ENCODE measurements around the gene NEURL4. TPM values are rescaled to one million over a fixed set of nuclear protein-coding genes. Genes with fewer than 3 reads are reported as not detected.

The NEURL4 gene
- total and polyA plus RNA-seq, 8 donors = 6.9 to 84.0 (median 24.8) TPM

- Histone ChIP-seq H3K27ac (peak overlapping the region in 4 of 5 donors; percentile 6 to 99 (median 65)), H3K27me3 (no peaks in the 10 kb centered on the region), H3K4me1 (peaks cover 37 to 63% (median 60%) of the 10 kb centered on the region in 4 donors), H3K4me3 (no peak overlapping the region), H3K36me3 (no peaks in the 10 kb centered on the region), H3K9me3 (no peaks in the 10 kb centered on the region)
- DNase-seq = peak in 1 of 2 donors; percentile 71
- intact Hi-C loops (cut with DNase I; ENCODE audit: low total_unique reads) = no loop called here
- WGBS, 5 donors = 56 to 68% (median 62%) methylated on average over 9 of the region's 9 CpGs
- TF ChIP-seq POLR2AphosphoS5 (IDR thresholded peaks at IDR 0.05) (no peak), POLR2A (IDR thresholded peaks at IDR 0.05) (no peak), EP300 (IDR thresholded peaks at IDR 0.05) (no peak)
- TF ChIP-seq, protein P1, sequence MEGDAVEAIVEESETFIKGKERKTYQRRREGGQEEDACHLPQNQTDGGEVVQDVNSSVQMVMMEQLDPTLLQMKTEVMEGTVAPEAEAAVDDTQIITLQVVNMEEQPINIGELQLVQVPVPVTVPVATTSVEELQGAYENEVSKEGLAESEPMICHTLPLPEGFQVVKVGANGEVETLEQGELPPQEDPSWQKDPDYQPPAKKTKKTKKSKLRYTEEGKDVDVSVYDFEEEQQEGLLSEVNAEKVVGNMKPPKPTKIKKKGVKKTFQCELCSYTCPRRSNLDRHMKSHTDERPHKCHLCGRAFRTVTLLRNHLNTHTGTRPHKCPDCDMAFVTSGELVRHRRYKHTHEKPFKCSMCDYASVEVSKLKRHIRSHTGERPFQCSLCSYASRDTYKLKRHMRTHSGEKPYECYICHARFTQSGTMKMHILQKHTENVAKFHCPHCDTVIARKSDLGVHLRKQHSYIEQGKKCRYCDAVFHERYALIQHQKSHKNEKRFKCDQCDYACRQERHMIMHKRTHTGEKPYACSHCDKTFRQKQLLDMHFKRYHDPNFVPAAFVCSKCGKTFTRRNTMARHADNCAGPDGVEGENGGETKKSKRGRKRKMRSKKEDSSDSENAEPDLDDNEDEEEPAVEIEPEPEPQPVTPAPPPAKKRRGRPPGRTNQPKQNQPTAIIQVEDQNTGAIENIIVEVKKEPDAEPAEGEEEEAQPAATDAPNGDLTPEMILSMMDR (IDR thresholded peaks at IDR 0.05) = no peak
Observed at GRCh38 chr17:7354262-7354843, 25.2 kb upstream of the NEURL4 start.

DNA sequence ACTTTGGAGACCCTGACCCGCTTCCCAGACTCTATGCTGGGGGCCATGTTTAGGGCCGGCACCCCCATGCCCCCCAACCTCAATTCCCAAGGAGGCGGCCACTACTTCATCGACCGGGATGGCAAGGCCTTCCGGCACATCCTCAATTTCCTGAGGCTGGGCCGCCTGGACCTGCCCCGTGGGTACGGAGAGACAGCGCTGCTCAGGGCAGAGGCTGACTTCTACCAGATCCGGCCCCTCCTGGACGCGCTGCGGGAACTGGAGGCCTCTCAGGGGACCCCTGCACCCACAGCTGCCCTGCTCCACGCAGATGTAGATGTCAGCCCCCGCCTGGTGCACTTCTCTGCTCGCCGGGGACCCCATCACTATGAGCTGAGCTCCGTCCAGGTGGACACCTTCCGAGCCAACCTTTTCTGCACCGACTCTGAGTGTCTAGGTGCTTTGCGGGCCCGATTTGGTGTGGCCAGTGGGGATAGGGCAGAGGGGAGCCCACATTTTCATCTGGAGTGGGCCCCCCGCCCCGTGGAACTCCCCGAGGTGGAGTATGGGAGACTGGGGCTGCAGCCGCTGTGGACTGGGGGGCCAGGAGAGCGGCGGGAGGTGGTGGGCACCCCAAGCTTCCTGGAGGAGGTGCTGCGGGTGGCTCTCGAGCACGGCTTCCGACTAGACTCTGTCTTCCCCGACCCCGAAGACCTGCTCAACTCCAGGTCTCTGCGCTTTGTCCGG is 23.9 kb upstream of the NEURL4 start:
- TF ChIP-seq POLR2A (IDR thresholded peaks at IDR 0.05) = no peak
- H3K4me3 ChIP-seq = peak overlapping the region; percentile 60 to 84 (median 71)
- peaks cover 38 to 76% (median 67%) of the 10 kb centered on the region in 4 donors for H3K4me1 ChIP-seq
- 86 to 91% (median 89%) methylated on average over 25 to 37 of the region's 37 CpGs for WGBS, 5 donors
- no peaks in the 10 kb centered on the region for H3K9me3 ChIP-seq
- peaks cover 0 to 1% (median 0%) of the 10 kb centered on the region in 4 donors for H3K36me3 ChIP-seq
- H3K27me3 ChIP-seq = no peaks in the 10 kb centered on the region
- H3K27ac ChIP-seq = peak overlapping the region in 4 of 5 donors; percentile 95 to 99 (median 98)
- DNase-seq = no peak
- intact Hi-C loops (cut with DNase I; ENCODE audit: low total_unique reads) = no loop called here

DNA sequence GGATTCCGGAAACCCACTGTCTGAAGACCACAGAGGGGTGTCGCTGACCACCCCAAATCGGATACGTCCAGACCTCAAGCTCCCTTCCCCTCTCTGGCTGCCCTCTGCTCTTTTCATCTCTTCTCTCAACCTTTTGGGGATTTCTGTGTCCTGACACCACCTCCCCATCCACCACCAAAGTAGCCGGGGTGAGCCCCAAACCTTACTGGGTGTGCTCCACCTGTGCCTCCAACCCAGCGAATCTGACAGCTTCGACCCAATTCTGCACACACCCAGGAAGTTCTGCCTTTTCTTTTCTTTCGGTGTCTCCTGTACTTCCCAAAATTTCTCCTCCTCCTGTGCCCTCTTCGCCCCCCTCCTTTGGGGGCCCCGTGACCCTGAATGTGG is 23.4 kb upstream of the NEURL4 start:
- 19 to 28% (median 26%) methylated on average over 9 to 10 of the region's 10 CpGs for WGBS, 5 donors
- peaks cover 38 to 79% (median 68%) of the 10 kb centered on the region in 4 donors for H3K4me1 ChIP-seq

DNA sequence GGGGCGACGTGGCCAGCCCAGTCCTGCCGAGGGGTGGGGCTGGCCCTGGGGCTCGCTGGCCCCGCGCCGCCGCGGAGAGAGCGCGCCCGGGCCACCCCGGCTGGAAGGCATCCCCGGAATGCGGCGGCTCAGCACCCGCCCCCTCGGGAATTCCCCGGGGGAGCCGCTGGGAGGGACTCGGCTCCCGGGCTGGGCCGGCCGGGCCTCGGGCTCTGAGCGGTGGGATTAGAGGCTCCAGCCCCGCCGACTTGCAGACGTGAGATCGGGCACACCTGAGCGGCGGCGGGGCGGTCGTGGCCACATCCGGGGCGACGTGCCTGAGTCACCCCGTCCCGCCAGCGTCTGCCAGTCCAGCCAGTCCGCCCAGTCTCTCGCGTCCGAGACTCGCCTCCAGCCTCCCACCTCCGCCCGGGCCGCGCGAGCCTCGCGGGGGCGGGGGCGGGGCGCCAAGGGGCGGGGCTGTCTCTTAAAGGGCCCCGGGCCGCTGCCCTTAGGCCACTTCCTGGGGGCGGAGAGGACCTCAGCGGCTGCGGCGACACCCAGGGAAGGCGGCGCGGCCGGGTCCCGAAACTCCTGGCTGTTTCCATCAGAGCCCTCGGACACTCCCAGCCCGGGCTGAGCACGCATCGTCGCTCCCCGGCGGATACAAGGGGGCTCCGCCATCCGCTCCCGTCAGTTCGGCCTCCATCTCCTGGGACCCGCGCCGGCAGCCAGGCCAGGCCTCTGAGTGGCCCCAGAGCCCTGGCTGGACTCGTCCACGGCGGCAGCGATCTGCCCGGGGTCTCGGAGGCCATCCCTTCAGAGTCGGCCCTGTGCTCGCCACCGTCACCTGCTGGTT is 22.7 kb upstream of the NEURL4 start, which contains the start of gene KCTD11:
Gene KCTD11 (plus strand): TSS at position 498 of the 838 bp plus-strand sequence.
- Histone ChIP-seq H3K4me1 (peaks cover 38 to 79% (median 68%) of the 10 kb centered on the region in 4 donors), H3K27ac (peak within 1 kb of the TSS; percentile 95 to 99 (median 99)), H3K4me3 (peak within 1 kb of the TSS; percentile 60 to 84 (median 71)), H3K9me3 (no peaks in the 10 kb centered on the region), H3K36me3 (peaks cover 0 to 13% (median 0%) of the 10 kb centered on the region in 4 donors), H3K27me3 (no peaks in the 10 kb centered on the region)
- TF ChIP-seq, protein P1 (IDR thresholded peaks at IDR 0.05) = peak in 2 of 7 experiments; percentile 31 to 41
- TF ChIP-seq POLR2AphosphoS5 (IDR thresholded peaks at IDR 0.05) (peak; percentile 17 to 95 (median 87)), POLR2A (IDR thresholded peaks at IDR 0.05) (no peak)
- 0 to 3% (median 1%) methylated on average over 29 to 91 of the region's 91 CpGs for WGBS, 5 donors
- DNase-seq = peak; percentile 95 to 97
- intact Hi-C loops (cut with DNase I; ENCODE audit: low total_unique reads) = no loop called here

More for the DNA sequence above, 23.4 kb upstream of the NEURL4 start:
- intact Hi-C loops (cut with DNase I; ENCODE audit: low total_unique reads) = no loop called here
- no peaks in the 10 kb centered on the region for H3K9me3 ChIP-seq
- H3K36me3 ChIP-seq = peaks cover 0 to 7% (median 0%) of the 10 kb centered on the region in 4 donors
- TF ChIP-seq POLR2AphosphoS5 (IDR thresholded peaks at IDR 0.05) (no peak), EP300 (IDR thresholded peaks at IDR 0.05) (no peak), POLR2A (IDR thresholded peaks at IDR 0.05) (no peak)
- TF ChIP-seq, protein P1 (IDR thresholded peaks at IDR 0.05) = peak in 2 of 7 experiments; percentile 36 to 42
- H3K27me3 ChIP-seq = no peaks in the 10 kb centered on the region
- peak overlapping the region; percentile 60 to 84 (median 71) for H3K4me3 ChIP-seq
- no peak for DNase-seq
- H3K27ac ChIP-seq = peak overlapping the region; percentile 95 to 99 (median 99)

All from stomach (tissue), 9 donors.